DMS79 treated with DMSO at 0.1 percent for 48 hours (cell line): ENCODE results near the gene ZNRF3.
"Not testable (repeated sequence)": the region's sequence is repeated elsewhere in the genome, so short reads cannot be mapped to it uniquely, and the experiment has no call there.

Source experiments
- DNase-seq: peaks from one replicate; lab custom pipeline; 2025; lab: John Stamatoyannopoulos, UW

ZNRF3 gene

DNA sequence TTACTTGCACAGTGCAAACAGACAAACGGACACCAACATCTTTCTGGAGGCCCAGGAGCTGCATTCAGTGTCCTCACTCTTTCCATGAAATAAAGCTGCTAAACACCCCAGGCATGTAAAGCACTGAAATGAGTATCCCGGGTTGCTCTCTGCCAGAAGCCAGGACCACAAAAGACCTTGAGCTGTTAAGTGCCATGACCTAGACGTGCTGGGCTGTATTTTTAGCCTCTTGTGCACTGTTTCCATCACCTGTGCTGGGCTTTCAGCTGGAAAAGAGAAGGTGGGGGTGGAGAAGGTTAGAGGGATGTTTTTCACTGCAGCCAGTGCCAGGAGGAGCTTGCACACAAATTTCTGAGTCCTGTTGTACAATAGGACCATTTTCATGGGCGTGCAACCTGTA lies 186.1 kb downstream of the ZNRF3 start:
- DNase-seq = peak; percentile 2

DNA sequence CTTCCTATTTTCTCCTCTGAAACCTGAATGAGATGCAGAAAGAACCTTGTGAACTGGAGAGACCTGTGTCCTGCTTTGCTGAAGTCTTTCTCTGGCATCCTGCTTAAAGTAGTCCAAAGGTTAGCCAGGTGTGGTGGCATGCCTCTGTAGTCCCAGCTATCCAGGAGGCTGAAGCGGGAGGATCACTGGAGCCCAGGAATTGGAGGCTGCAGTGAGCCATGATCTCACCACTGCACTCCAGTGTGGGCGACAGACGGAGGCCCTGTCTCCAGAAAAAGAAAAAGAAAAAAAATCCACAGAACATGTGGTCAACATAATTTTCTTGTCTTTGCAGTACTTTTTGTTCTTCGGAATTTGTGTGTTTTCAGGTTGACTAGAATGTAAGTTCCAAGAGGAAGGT lies 187.1 kb downstream of the ZNRF3 start:
- DNase-seq = no peak

- DNase-seq = no peak
Measured at GRCh38 chr22:29071261-29072045, 188.1 kb downstream of the ZNRF3 start.

GRCh38 chr22:29072193-29072978 lies 189.0 kb downstream of the ZNRF3 start:
- DNase-seq = peak; percentile 57

DNA sequence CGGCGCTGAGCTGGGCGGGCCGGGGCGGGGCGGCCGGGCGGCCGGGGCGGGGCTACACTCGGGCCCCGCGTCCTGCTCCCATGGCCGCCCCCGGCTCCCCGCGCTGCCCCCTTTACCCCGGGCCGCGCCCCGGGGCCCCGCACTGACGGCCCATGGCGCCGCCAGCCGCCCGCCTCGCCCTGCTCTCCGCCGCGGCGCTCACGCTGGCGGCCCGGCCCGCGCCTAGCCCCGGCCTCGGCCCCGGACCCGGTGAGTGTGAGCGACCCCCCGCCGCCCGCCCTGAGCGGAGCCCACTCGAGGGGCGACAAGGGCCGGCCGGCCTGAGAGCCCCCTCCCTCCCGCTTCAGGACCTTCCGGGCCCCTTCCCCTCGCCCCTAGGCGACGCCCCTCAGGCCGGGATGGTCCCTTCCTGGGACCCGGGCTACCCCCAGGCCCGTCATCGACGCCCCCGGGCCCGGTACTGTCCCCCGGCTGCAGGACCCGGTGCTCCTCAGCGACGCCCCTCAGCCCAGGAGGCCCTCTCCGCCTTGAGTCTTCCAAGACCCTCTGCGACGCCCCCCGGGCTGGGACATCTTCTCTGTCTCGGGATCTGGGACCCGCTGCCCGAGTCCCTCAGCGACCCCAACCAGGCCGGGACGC lies 189.7 kb downstream of the ZNRF3 start, which contains the start of gene KREMEN1:
Gene KREMEN1 (plus strand): TSS at position 57 of the 639 bp plus-strand sequence. CDS start 96 bp downstream, at position 153.
- DNase-seq = no peak

DNA sequence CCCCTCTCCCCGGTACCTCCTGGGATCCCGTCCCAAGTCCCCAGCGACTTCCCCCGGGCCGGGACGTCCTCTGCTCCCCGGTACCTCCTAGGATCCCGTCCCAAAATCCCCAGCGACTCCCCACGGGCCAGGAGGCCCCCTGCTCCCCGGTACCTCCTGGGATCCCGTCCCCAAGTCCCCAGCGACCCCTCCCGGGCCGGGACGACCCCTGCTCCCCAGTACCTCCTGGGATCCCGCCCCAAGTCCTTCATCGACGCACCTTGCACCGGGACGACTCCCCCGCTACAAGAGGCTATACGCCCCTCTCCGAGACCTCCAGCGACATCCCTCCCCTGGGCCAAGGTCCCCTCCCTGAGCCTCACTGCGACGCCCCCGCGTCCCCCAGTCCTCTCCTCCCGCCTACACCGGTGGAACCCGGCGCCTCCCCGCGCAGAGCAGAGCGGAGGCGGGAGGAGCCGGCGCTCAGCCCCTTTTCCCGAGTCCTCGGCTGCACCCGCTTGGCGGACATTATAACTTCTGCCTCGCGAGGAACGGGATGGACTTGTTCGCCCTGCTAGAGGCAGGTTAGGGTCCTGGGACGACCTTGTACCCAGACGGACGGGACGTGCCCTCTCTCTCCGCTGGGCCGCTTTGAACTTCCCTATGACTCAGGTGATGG lies 190.4 kb downstream of the ZNRF3 start:
- DNase-seq = no peak

DNA sequence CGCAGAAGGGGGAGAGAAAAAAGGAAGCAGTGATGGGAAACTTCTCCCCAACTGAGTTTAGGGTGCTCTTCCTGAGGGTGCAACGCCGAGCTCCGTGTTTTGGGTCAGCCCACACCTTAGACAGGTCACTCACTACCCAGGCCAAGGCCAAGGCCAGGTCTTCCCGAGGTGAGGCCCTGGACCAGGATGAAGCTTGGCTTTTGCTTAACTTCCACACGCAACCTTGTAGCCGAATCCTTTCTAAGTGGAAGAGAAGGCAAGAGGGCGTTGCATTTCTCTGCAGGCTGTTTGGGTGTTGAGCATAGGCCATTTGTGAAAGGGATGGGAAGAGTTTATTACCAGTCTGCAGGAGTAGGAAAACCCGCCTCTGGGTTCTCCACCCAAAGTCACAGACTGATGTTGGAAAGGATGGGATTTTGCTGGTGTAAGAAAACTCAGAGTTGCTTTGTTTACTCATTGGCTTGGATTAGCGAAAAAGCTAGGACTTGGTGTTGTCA lies 191.0 kb downstream of the ZNRF3 start:
- no peak for DNase-seq

GRCh38 chr22:29078036-29078868 lies 194.9 kb downstream of the ZNRF3 start:
- no peak for DNase-seq

GRCh38 chr22:29078869-29079207 lies 195.5 kb downstream of the ZNRF3 start:
- DNase-seq = no peak

DNA sequence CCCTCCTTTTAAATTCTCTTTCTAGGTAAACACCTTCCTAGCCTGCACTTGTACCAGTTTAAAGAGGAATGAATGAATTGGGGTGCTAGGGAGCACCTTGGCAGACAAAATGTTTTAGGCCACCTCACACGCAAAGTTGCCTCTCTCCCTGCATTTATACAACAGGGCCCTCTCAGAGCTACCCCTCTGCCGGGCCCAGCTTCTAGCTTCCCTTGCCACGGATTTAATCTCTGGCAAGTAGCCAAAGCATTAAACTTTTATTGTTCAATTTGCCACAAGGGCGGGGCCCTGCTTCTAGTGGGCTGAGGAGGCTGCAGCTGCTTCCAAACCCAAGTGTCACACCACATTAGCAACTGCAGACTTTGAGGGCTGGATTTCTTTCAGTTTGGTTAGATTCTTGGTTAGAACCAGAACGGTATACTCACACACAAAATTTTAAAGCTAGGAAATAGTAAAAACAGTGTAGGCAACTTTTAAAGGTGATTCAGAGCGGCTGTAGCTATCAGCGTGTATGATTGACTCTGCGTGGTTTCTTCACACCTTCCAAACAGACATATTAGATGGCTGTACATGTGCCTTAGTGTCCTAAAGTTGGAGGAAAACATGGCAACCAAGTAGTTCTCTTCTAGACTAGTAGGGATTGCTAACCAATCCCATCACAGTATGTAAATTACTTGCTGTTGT lies 196.0 kb downstream of the ZNRF3 start:
- peak; percentile 74 for DNase-seq

DNA sequence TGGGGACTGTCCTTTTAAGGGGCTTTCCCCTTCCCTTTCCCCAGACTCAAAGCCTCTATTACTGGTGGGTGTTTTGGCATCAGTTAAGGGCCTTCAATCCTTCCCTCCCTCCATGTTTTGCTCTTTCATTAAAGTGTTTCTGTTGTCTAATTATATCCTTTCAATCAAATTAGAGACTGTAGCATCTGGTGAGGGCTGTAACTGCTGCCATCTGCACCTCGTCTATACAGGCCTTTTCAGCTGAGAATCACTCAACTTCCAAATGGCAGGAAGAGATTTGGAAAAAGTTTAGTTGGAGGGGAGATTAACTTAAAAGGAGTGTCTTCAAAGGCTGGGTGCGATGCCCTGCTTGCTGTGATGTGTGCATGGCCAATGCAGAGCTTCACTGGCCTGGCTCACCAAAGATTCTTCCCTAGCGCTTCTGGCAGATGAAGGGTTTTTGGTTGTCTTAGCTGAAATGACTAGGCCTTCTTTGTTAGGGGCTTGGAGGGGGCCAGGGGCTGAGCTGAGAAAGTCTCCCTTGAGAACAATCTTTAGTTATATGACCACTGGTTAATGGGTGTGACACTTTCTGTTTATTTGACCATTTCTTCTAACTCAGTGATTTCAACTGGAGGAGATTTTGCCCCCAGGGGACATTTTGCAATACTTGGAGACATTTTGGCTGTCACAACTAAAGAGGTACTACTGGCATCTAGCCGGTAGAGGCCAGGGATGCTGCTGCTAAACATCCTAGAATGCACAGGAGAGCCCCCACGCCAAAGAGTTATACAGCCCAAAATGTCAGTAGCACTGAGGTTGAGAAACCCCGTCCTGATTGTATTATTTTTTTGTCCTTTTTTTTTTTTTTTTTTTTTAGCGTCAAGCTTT lies 197.0 kb downstream of the ZNRF3 start:
- peak; percentile 6 for DNase-seq

DNA sequence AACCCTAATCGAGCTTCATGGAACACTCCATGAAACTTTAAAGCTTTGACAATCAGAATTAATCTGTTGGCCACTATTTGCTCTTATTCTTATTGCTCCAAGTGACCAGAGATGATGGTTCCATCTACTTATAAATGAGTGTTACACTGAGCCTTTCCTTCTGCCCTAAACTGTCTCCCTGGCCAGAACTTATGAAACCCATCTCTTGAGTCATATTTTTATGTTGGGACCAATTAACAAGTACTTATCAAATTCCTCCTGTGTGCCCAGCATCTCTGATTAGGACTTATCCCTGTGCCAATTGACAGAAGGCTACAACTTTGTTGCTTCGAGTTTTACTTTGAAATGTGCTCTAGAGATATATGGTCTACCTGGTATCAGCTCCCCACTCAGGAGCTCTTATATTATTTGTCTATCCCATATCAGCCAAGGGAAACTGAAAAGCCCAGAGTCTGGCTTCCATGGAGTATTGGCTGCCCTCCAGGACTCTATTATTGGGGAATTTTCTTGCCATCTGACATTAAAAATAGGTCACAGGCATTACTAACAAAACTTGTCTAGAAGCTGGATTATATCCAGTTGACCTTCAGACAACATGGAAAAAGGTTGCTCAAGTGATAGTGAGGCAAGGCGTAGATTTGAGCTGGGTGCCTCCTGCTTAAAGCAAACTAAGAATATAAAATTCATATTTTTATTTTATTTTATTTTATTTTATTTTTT lies 198.3 kb downstream of the ZNRF3 start:
- no peak for DNase-seq

GRCh38 chr22:29082826-29083545 lies 199.6 kb downstream of the ZNRF3 start:
- no peak for DNase-seq

DNA sequence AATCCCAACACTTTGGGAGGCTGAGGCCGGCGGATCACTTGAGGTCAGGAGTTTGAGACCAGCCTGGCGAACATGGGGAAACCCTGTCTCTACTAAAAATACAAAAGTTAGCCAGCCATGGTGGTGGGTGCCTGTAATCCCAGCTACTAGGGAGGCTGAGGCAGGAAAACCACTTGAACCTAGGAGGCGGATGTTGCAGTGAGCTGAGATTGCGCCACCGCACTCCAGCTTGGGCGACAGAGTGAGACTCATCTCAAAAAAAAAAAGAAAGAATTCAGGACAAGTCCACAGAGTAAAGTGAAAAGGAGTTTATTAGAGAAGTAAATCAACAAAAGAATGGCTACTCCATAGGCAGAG lies 200.2 kb downstream of the ZNRF3 start:
- DNase-seq = not testable (repeated sequence)

GRCh38 chr22:29083933-29084591 lies 200.7 kb downstream of the ZNRF3 start:
- no peak for DNase-seq

GRCh38 chr22:29087012-29087411 lies 203.6 kb downstream of the ZNRF3 start:
- DNase-seq = no peak

GRCh38 chr22:29088809-29089208 lies 205.4 kb downstream of the ZNRF3 start:
- DNase-seq = no peak

- DNase-seq = no peak
Measured at GRCh38 chr22:29089507-29089906, 206.1 kb downstream of the ZNRF3 start.
